CD4-positive, CD25-positive, alpha-beta regulatory T cell (primary cell): ENCODE measurements around the gene NAPB. TPM values are rescaled to one million over a fixed set of nuclear protein-coding genes. Genes with fewer than 3 reads are reported as not detected.

Experiments
- ATAC-seq, 2 donors: fragments of 150-1000 bp; cut with Tn5 transposase; one replicate each; pipeline ENCODE4 v1.10.0; 2021; ENCODE audit warnings: low read depth in 2 of 2, moderate number of reproducible peaks in 2 of 2, moderate library complexity in 1 of 2
- DNase-seq, 3 donors: peaks; one replicate each; pipeline versions ENCODE4 v3.0.0 to v3.0.0-alpha.2; 2012 to 2022; ENCODE audit warnings: mixed read lengths in 1 of 3
- H3K27ac ChIP-seq: one replicate; pipeline ENCODE4 v1.7.0; 2013; ENCODE audit warnings: mild to moderate bottlenecking, low read length; ENCODE audit not compliant: insufficient read depth, poor library complexity, severe bottlenecking
- H3K27me3 ChIP-seq: one replicate; pipeline ENCODE4 v1.7.0; 2013; ENCODE audit warnings: low read length; ENCODE audit not compliant: control insufficient read depth, insufficient read depth
- H3K36me3 ChIP-seq: one replicate; pipeline ENCODE4 v1.7.0; 2013; ENCODE audit warnings: mild to moderate bottlenecking, low read length, moderate library complexity; ENCODE audit not compliant: control insufficient read depth, insufficient read depth
- H3K4me1 ChIP-seq: 2 replicates; pipeline ENCODE4 v1.7.0; 2013; ENCODE audit warnings: mild to moderate bottlenecking, low read length; ENCODE audit not compliant: insufficient read depth, control insufficient read depth, poor library complexity, severe bottlenecking
- H3K4me3 ChIP-seq: one replicate; pipeline ENCODE4 v1.7.0; 2013; ENCODE audit warnings: low read depth, mild to moderate bottlenecking, low read length, moderate library complexity
- H3K9me3 ChIP-seq, 2 experiments: 1 replicate in 1 of 2; 2 replicates in 1 of 2; pipeline ENCODE4 v1.7.0; 2013; ENCODE audit warnings: low read length in 2 of 2, mild to moderate bottlenecking in 1 of 2, moderate library complexity in 1 of 2; ENCODE audit not compliant: control insufficient read depth in 2 of 2
- H3K27ac Mint-ChIP-seq, 3 donors: one replicate each; pipeline ENCODE4 v1.8.0; 2020 to 2022; ENCODE audit warnings: mild to moderate bottlenecking in 3 of 3, mixed read lengths in 3 of 3, moderate library complexity in 2 of 3
- H3K27me3 Mint-ChIP-seq: one replicate; pipeline ENCODE4 v1.8.0; 2022; ENCODE audit warnings: mild to moderate bottlenecking, mixed read lengths
- H3K36me3 Mint-ChIP-seq: one replicate; pipeline ENCODE4 v1.8.0; 2020; ENCODE audit warnings: mixed read lengths
- H3K4me1 Mint-ChIP-seq, 4 donors: one replicate each; pipeline ENCODE4 v1.8.0; 2020 to 2022; ENCODE audit warnings: mixed read lengths in 4 of 4, mild to moderate bottlenecking in 1 of 4
- H3K4me3 Mint-ChIP-seq, 4 donors: one replicate each; pipeline ENCODE4 v1.8.0; 2020 to 2022; ENCODE audit warnings: mild to moderate bottlenecking in 4 of 4, mixed read lengths in 4 of 4, moderate library complexity in 3 of 4
- H3K9me3 Mint-ChIP-seq, 7 donors: one replicate each; pipeline ENCODE4 v1.8.0; 2020 to 2022; ENCODE audit warnings: mixed read lengths in 7 of 7, mild to moderate bottlenecking in 3 of 7, moderate library complexity in 2 of 7
- polyA plus RNA-seq, 4 donors: library from polyadenylated mRNA; unstranded; fragments of 300-500 nt; fragmentation: Illumina TruSeq; gene quantifications; one replicate each; pipeline ENCODE4 v1.2.3, GENCODE V29; 2021
- total RNA-seq: library from RNA; stranded (reverse); gene quantifications from one replicate; pipeline ENCODE4 v1.2.3, GENCODE V29; 2022

Gene NAPB
- total and polyA plus RNA-seq, 5 donors from 2014 or later = 3.6 to 10.6 (median 4.5) TPM

DNA sequence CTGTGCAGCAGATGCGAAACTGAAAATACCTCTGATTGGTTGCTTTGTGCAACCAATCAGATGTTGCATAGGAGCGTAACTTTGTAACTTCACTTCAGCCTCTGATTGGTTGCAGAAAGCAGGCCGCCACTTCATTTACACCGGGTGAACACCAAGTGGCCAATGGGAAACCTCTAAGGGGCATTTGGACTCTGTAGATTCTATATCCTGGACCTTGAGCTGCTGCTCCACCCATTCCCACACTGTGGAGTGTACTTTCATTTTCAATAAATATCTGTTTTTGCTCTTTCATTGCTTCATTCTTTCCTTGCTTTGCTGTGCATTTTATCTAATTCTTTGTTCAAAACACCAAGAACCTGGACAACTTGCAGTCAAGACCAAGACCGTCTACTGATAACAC, 84.8 kb downstream of the NAPB start:
- peaks cover 0 to 2% (median 0%) of the 10 kb centered on the region in 7 donors for H3K9me3 Mint-ChIP-seq
- no peaks in the 10 kb centered on the region for H3K4me1 Mint-ChIP-seq
- no peak overlapping the region for H3K27ac Mint-ChIP-seq
- no peak overlapping the region for H3K27ac ChIP-seq
- ATAC-seq (no peak), DNase-seq (peak in 1 of 3 donors; percentile 15)
- H3K9me3 ChIP-seq = no peaks in the 10 kb centered on the region
- H3K36me3 ChIP-seq = no peaks in the 10 kb centered on the region
- H3K36me3 Mint-ChIP-seq = no peaks in the 10 kb centered on the region
- no peak overlapping the region for H3K4me3 Mint-ChIP-seq
- no peaks in the 10 kb centered on the region for H3K4me1 ChIP-seq
- H3K27me3 ChIP-seq = no peaks in the 10 kb centered on the region
- H3K27me3 Mint-ChIP-seq = no peaks in the 10 kb centered on the region
- no peak overlapping the region for H3K4me3 ChIP-seq

DNA sequence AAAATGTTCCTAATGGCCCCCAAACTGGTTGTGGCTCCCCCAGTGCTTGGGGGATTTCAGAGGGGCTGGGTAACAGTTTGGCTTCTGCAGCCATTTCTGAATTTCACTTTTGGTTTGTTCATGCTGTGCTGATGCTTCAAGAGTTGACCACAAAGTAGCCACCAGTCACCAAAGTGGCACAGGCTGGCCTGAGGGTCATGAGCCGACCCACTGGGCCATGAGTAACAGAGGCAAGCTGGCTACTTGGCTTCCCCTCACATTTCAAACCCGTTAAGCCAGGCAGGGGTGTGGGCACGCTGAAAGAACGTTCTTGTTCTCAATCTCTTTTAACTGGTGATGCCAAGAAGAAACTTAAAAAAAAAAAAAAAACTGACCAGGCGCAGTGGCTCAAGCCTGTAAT, 85.8 kb downstream of the NAPB start:
- H3K4me1 ChIP-seq = no peaks in the 10 kb centered on the region
- Mint-ChIP-seq H3K4me1 (no peaks in the 10 kb centered on the region), H3K27ac (no peak overlapping the region), H3K27me3 (no peaks in the 10 kb centered on the region), H3K9me3 (peaks cover 0 to 2% (median 0%) of the 10 kb centered on the region in 7 donors), H3K4me3 (no peak overlapping the region), H3K36me3 (no peaks in the 10 kb centered on the region)
- H3K36me3 ChIP-seq = no peaks in the 10 kb centered on the region
- H3K27ac ChIP-seq = no peak overlapping the region
- no peak overlapping the region for H3K4me3 ChIP-seq
- no peaks in the 10 kb centered on the region for H3K9me3 ChIP-seq
- no peaks in the 10 kb centered on the region for H3K27me3 ChIP-seq
- no peak for DNase-seq
- no peak for ATAC-seq

DNA sequence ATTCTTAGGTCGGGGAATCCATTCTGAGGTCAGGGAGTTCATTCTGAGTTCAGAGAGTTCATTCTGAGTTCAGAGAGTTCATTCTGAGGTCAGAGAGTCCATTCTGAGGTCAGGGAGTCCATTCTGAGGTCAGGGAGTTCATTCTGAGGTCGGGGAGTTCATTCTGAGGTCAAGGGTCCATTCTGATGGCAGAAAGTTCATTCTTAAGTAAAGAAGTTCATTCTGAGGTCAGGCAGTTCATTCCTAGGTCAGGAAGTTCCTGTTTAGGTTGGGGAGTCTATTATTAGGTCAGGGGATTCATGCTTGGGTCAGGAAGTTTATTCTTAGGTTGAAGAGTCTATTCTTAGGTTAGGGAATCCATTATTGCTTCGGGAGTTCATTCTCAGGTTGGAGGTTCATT, 87.2 kb downstream of the NAPB start:
- H3K4me3 Mint-ChIP-seq = no peak overlapping the region
- H3K36me3 ChIP-seq = no peaks in the 10 kb centered on the region
- H3K9me3 ChIP-seq = no peaks in the 10 kb centered on the region
- H3K27me3 ChIP-seq = no peaks in the 10 kb centered on the region
- H3K4me1 ChIP-seq = no peaks in the 10 kb centered on the region
- DNase-seq (no peak), ATAC-seq (no peak)
- no peak overlapping the region for H3K4me3 ChIP-seq
- H3K27me3 Mint-ChIP-seq = no peaks in the 10 kb centered on the region
- peaks cover 0 to 2% (median 0%) of the 10 kb centered on the region in 7 donors for H3K9me3 Mint-ChIP-seq
- H3K4me1 Mint-ChIP-seq = no peaks in the 10 kb centered on the region
- no peaks in the 10 kb centered on the region for H3K36me3 Mint-ChIP-seq
- H3K27ac Mint-ChIP-seq = peak overlapping the region in 1 of 3 donors; percentile 36
- no peak overlapping the region for H3K27ac ChIP-seq

DNA sequence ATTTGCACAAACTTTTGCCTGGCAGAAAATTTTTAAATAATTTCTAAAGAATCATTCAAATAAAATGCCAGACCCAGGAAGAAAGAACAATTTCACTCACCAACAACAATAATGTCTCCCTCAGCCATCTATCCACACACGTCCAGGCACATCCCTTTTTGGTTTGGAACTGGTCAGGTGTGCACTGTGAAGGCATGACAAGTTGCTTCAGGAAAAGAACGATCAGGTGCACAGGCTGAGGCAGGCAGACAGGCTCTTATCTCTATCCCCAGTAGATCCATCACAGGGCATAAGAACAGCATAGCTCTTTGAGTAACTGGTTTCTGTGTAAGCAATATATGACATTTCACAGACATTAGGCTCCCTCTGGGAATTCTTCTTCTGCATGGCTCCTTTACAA, 88.8 kb downstream of the NAPB start:
- no peak overlapping the region for H3K4me3 Mint-ChIP-seq
- H3K9me3 Mint-ChIP-seq = peaks cover 0 to 2% (median 0%) of the 10 kb centered on the region in 7 donors

DNA sequence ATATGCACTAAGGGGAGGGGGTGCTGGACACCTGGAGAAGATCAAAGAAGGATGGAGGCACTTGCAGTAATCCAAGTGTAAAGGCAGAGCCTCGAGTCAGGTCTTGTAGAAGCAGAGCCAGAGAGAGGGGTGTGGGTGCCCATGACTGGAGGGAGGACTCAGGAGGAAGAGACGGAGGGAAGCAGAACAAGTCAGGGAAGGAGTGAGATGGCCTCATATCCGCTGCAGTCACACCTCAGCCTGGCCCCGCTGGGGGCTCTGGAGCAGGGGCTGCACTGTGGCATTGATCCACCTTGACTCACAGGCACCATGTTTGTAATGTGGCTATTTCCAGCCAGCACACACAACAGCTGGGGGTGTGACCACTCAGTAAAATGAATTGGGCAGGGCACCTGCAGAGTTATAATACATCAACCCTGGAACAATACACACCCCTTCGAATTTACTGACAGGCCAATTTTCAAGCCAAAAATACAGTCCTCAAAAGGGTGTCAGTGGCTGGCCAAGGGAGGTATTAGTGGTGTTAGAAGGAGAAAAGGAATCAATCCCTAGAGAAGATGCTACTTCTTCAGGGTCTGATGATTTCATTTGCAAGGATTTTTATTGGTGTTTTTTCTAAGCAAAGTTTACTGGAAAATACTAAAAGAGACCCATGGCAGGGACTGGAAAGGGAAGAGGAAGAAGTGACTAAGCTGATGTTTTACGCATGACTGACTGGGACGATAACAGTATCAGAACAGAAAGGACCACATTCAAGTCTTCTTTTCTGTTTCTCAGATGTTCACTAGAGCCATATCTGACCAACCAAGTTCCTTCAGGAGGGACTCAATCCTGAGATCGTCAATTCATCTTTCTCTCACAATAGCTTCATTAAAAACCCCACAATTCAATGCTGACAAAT, 89.6 kb downstream of the NAPB start:
- H3K27me3 ChIP-seq = no peaks in the 10 kb centered on the region
- no peaks in the 10 kb centered on the region for H3K27me3 Mint-ChIP-seq
- H3K4me3 Mint-ChIP-seq = no peak overlapping the region
- no peaks in the 10 kb centered on the region for H3K4me1 ChIP-seq
- H3K27ac Mint-ChIP-seq = no peak overlapping the region
- H3K36me3 Mint-ChIP-seq = no peaks in the 10 kb centered on the region
- no peak for ATAC-seq
- no peaks in the 10 kb centered on the region for H3K36me3 ChIP-seq
- peaks cover 0 to 2% (median 0%) of the 10 kb centered on the region in 7 donors for H3K9me3 Mint-ChIP-seq
- no peak for DNase-seq
- no peak overlapping the region for H3K27ac ChIP-seq
- H3K9me3 ChIP-seq = no peaks in the 10 kb centered on the region
- H3K4me1 Mint-ChIP-seq = no peaks in the 10 kb centered on the region
- H3K4me3 ChIP-seq = no peak overlapping the region

More for the DNA sequence above, 88.8 kb downstream of the NAPB start:
- H3K36me3 ChIP-seq = no peaks in the 10 kb centered on the region
- no peak overlapping the region for H3K4me3 ChIP-seq
- no peaks in the 10 kb centered on the region for H3K27me3 Mint-ChIP-seq
- ATAC-seq = no peak
- H3K27me3 ChIP-seq = no peaks in the 10 kb centered on the region
- H3K9me3 ChIP-seq = no peaks in the 10 kb centered on the region
- no peak overlapping the region for H3K27ac Mint-ChIP-seq
- H3K27ac ChIP-seq = no peak overlapping the region
- no peaks in the 10 kb centered on the region for H3K4me1 Mint-ChIP-seq
- H3K4me1 ChIP-seq = no peaks in the 10 kb centered on the region
- DNase-seq = no peak
- H3K36me3 Mint-ChIP-seq = no peaks in the 10 kb centered on the region

DNA sequence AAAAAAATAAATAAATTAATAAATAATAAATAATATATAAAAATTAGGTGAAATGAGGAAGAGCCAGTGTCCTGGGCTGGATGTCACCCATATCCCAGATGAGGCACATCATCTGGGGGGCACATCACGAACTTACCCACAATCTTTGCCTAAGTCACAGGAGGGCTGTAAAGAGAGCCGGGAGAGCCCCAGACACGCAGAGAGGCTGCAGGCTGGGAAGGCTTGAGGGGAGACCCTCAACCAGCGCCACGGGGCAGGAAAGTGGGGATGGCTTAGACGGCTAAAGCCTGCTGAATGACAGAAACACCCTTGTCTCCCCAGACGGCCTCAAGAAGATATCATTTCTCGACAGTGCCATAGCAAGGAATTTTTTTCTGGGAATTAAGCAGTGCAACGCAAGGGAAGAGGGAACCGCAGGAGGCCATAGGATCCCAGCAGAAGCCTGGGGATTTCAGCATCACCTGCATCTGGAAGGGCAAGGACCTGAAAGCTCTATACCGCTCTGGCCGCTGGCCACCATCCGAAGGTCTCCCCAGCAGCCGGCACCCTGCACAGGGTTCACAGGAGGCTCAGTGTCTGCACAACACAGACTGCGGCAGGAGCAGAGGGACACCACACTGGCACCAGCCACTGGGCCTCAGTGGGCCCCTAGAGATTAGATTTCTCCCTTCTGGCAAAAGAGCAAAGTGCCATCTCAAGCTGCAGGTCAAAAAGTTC, 93.5 kb downstream of the NAPB start:
- Mint-ChIP-seq H3K27ac (no peak overlapping the region), H3K4me1 (no peaks in the 10 kb centered on the region), H3K4me3 (no peak overlapping the region), H3K36me3 (no peaks in the 10 kb centered on the region), H3K27me3 (no peaks in the 10 kb centered on the region), H3K9me3 (peaks cover 0 to 2% (median 0%) of the 10 kb centered on the region in 7 donors)
- no peak overlapping the region for H3K4me3 ChIP-seq
- H3K9me3 ChIP-seq = no peaks in the 10 kb centered on the region
- no peaks in the 10 kb centered on the region for H3K27me3 ChIP-seq
- DNase-seq = no peak
- H3K4me1 ChIP-seq = no peaks in the 10 kb centered on the region
- no peak overlapping the region for H3K27ac ChIP-seq
- no peak for ATAC-seq
- H3K36me3 ChIP-seq = no peaks in the 10 kb centered on the region

DNA sequence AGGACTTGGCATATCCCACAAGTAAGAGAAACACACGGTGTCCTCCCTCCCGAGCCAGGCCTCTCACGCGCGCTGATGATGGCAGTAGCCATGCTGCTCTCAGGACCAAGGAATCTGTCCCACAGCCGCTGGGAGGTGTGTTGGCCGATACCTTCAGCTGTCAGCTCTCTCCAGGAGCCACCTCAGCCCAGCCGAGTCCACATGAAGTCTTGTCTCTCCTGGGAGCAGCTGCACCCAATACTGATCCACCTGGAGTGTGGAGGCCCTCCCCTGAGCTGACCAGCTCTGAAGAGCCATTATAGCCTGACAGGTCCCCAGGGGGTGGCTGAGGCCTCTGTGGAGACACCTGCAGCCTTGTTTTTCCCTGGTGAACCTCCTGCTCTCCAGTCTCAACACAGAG, 94.5 kb downstream of the NAPB start:
- Mint-ChIP-seq H3K4me1 (no peaks in the 10 kb centered on the region), H3K36me3 (no peaks in the 10 kb centered on the region), H3K4me3 (no peak overlapping the region), H3K9me3 (peaks cover 0 to 2% (median 0%) of the 10 kb centered on the region in 7 donors), H3K27ac (no peak overlapping the region), H3K27me3 (no peaks in the 10 kb centered on the region)
- no peak for DNase-seq
- Histone ChIP-seq H3K27me3 (no peaks in the 10 kb centered on the region), H3K4me1 (no peaks in the 10 kb centered on the region), H3K9me3 (no peaks in the 10 kb centered on the region), H3K27ac (no peak overlapping the region), H3K4me3 (no peak overlapping the region), H3K36me3 (no peaks in the 10 kb centered on the region)
- ATAC-seq = no peak
